ENCODE measurements around the gene FAM200C.

Gene FAM200C

GRCh38 chr5:160377651-160378050 lies 22.2 kb downstream of the FAM200C start:
- no peak for DNase-seq (ENCODE audit: low spot score)
- no peak for TF ChIP-seq CTCF (IDR thresholded peaks at IDR 0.05; ENCODE audit: extremely low read depth, missing control alignments)

GRCh38 chr5:160376416-160376815 lies 23.4 kb downstream of the FAM200C start:
- no peak for TF ChIP-seq CTCF (IDR thresholded peaks at IDR 0.05; ENCODE audit: extremely low read depth, missing control alignments)
- DNase-seq (ENCODE audit: low spot score): no peak

GRCh38 chr5:160375701-160376100 lies 24.2 kb downstream of the FAM200C start:
- no peak for TF ChIP-seq CTCF (IDR thresholded peaks at IDR 0.05; ENCODE audit: extremely low read depth, missing control alignments)
- no peak for DNase-seq (ENCODE audit: low spot score)

- no peak for DNase-seq (ENCODE audit: low spot score)
- no peak for TF ChIP-seq CTCF (IDR thresholded peaks at IDR 0.05; ENCODE audit: extremely low read depth, missing control alignments)
Measured at GRCh38 chr5:160375166-160375565, 24.7 kb downstream of the FAM200C start.

- no peak for TF ChIP-seq CTCF (IDR thresholded peaks at IDR 0.05; ENCODE audit: extremely low read depth, missing control alignments)
- DNase-seq (ENCODE audit: low spot score): no peak
Measured at GRCh38 chr5:160371294-160371693, 28.6 kb downstream of the FAM200C start.

GRCh38 chr5:160370713-160371034 lies 29.2 kb downstream of the FAM200C start:
- no peak for DNase-seq (ENCODE audit: low spot score)
- TF ChIP-seq CTCF (IDR thresholded peaks at IDR 0.05; ENCODE audit: extremely low read depth, missing control alignments): no peak

- TF ChIP-seq CTCF (IDR thresholded peaks at IDR 0.05; ENCODE audit: extremely low read depth, missing control alignments): no peak
- DNase-seq (ENCODE audit: low spot score): no peak
Measured at GRCh38 chr5:160369990-160370712, 29.7 kb downstream of the FAM200C start, which contains the start of gene C1QTNF2. Gene C1QTNF2, minus strand, starts transcription at chr5:160370626. Its CDS starts 15,615 bp downstream, at chr5:160355011.

Data from GM20000 (cell line).